NK-92 (cell line): ENCODE data around the gene GOLGA8R.
"Not testable (repeated sequence)": the region's sequence is repeated elsewhere in the genome, so short reads cannot be mapped to it uniquely, and the experiment has no call there.

Experiments used
- DNase-seq: peaks from one replicate; lab custom pipeline; 2025; ENCODE audit not compliant: unreplicated experiment; lab: John Stamatoyannopoulos, UW

Gene GOLGA8R

GRCh38 chr15:30355043-30355442 lies 59.0 kb downstream of the GOLGA8R start:
- not testable (repeated sequence) for DNase-seq
